GM18498 (cell line): ENCODE results near the gene C5.

Experiments
- ATAC-seq: cut with Tn5 transposase; IDR thresholded peaks from one replicate; pipeline ENCODE4 v1.9.1; 2021; ENCODE audit warnings: mild to moderate bottlenecking, moderate library complexity; ENCODE audit not compliant: unreplicated experiment

Gene C5

DNA sequence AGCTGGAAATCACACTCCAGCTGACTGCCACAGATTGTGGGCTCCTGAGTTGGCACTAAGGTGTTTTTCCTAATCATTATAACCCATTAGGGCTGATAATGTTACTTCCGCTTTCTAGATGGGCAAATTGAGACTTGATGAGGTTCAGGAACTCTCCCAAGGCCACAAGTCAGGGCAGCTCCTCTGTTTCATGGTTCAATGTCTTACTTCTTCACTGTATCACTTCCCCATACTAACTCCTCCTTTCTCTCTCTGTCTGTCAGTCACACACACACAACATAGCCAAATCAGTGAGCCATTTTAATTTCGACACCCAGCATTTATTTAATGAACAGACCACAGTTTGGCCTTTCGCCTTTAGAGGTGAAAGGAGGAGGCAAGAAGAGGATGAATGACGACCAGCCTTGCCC lies 105.6 kb downstream of the C5 start:
- ATAC-seq: peak; percentile 98

GRCh38 chr9:120942186-120943001 lies 107.7 kb downstream of the C5 start:
- no peak for ATAC-seq

GRCh38 chr9:120941046-120941770 lies 108.9 kb downstream of the C5 start:
- no peak for ATAC-seq

DNA sequence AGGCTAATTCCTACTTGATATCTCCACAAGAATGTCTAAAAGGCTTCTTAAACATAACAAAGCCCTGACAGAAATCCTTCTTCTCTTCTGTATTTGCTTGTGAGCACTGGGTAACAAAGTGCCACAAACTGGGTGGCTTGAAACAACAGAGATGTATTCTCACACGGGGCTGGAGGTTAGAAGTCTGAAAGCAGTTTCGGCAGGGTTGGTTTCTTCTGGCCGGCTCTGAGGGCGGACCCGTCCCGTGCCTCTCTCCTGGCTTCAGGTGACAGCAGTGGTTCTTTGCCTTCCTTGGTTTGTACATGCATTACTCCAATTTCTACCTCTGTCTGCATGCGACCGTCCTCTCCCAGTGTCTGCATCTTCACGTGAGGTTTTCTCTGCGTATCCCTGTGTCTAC lies 109.5 kb downstream of the C5 start:
- ATAC-seq: no peak

- no peak for ATAC-seq
These were observed 111.2 kb downstream of the C5 start for GRCh38 chr9:120938851-120939250.

DNA sequence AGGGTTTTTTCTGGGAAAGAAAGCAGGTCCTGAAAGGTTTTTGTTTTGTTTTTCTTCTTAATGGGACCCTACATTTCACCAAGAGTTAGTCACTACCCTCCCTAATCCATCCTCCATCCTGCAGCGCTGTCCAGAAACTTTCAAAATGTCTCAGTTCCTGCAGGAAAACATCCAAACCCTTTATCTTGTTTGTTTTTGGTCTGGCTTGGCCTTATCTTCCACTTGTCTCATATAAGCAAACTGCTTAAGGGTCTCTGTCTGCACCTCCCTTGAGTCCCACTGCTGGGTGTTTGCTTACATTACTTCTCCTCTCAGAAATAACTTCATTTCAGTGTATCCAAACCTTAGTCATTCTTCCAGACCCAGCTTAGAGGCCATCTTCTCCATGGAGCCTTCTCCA lies 112.5 kb downstream of the C5 start:
- ATAC-seq: no peak

- ATAC-seq: no peak
These were observed 112.9 kb downstream of the C5 start for GRCh38 chr9:120937127-120937526.

DNA sequence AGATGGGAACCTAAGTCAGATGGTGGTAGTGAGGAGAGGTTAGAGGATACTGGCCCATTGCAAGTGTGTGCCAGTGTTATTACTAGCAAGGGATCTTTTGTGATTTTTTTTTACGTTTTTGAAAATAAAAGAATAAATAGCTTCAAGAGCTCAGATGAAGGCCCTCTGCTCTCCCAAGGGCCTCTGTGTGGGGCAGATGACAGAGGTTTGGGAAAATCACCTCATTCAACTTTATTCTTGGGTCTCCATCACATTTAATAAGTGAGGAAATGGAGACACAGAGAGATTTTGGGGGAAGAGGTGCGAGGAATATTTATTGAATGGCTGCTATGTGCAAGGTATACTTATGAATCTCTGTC lies 113.3 kb downstream of the C5 start:
- no peak for ATAC-seq

DNA sequence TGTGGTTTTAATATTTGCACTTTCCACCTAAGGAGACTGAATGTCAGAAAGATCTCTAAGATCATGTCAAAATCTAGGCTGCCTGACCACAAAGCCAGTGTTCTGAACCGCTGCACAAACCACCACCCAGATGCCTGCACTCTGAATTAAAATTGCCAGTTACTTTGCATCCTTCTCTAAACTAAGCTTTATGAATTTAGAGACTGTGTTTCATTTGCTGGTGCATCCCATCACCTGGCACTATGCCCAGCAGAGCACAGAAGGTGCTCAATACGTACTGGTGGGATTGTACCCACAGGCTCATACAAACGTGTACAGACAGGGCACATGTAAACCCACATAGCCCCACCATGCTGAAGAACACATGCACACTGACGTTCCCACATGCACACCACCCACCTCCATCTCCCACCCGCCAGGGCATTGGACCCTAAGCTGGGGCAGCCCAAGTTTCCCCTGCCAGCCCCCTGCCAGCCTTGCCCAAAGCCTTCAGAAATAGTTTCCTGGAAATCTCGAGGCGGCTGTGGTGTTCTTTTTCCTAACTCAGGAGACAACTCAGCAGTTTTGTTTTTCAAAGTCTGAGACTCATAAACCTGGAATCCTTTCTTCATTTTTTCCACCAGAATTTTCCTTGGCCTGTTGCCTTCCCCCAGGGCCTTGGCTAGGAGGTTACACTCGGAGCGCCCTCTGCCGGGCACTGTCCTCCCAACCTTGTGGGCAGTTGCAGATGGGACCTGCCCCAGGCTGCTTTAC lies 113.9 kb downstream of the C5 start:
- peak; percentile 45 for ATAC-seq

GRCh38 chr9:120935383-120935857 lies 114.7 kb downstream of the C5 start:
- peak; percentile 35 for ATAC-seq

DNA sequence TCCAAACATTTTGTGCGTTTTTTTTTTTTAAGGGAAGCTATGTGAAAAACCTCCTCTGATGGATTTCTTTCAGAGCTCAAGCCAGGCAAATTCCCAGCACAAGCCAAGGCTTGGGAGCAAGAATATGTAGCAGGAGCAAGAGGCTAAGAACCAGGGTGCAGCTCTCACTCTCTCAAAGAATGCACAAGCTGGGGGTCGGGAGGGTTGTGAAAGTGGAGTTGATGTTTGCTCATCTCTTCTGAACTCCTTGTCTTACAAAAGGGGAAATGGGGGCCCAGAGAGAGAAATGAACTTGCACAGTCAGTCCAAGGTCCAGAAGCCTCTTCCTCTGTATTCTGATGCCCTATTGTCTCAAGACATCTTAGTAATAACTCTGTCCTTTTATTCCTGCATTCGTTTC lies 115.8 kb downstream of the C5 start:
- ATAC-seq: no peak

GRCh38 chr9:120933310-120934055 lies 116.6 kb downstream of the C5 start:
- ATAC-seq: no peak

GRCh38 chr9:120932086-120932823 lies 117.8 kb downstream of the C5 start:
- no peak for ATAC-seq

- peak; percentile 51 for ATAC-seq
These were observed 118.6 kb downstream of the C5 start for GRCh38 chr9:120931231-120932085.

DNA sequence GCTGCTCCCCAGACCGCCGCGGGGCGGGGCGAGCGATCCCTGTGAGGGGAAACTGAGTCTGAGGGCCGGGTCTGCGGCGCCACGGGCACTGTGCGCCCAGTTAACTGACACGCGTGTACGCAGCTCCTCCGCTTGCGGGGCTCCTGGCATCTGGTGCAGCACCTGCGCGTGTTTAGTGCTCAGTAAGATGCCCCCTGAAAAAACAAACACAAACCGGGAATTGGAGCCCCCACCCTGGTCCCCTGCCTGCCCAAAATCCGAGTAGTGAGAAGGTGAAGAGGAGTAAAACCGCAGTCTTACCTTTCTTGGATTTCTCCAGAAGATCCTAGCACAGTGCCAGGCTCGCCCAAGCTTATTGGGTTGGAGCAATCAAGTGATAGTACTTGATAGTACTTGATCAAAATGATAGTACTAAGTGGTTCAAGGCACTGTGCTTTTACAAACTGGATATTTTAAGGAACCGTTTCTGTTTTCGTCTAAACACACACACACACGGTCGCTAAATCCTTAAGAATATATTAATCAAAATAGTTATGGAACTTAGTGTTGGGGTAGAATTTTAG lies 120.8 kb downstream of the C5 start:
- no peak for ATAC-seq

DNA sequence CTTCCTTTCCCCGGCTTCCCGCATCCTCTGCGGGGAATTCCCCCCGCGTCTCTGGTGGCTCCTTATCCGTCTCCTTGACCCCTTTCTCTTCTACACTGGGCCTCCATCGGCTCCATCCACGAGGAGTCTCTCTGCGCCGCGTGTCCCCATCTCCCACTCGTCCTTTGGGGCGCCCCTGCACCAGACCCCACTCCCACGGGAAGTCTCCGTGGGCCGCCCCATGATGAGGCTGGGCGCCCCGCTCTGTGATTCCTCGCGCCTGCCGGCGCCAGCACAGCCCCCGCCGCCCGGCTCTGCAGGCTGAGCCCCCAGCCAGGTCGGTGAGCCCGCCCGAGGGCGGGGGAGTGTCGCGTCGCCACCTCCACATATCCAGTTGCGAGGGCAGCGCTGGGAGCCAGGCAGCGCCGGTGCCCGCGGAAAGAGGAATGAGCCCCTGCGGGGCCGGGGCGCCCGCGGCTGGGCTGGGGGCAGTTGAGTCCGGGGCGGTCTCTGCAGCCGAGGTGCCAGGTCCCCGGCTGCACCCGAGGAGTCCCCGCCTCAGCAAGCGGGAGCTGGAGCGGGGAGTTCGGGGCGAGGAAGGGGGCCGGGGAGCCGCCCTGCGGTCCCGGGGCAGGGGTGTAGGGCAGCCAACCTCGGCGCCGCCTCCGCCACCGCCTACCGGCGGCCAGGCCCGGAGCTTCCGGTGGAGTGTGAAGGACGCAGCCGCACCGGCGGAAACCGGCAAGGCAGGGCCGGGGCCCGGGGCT lies 121.4 kb downstream of the C5 start:
- ATAC-seq: peak; percentile 38

DNA sequence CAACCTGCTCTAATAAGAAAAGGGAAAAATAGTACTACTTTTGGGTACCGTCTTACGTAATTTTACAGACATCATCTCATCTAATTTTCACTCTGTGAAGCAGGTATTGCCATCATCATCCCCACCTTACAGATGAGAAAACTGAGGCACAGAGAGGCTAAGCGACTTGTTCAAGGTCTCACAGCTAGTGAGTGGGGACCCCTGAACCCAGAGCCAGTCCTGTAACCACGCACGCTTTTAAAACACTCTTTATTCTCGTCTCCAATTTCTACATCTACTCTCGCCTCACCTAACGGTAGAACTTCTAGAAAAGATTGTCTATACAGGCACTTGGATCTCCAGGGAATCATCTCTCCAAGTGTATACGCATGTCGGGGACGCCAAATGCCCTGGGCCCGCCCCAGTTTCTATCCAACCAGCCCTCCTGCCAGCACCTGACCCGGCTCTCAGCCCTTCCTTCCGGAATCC lies 122.0 kb downstream of the C5 start:
- ATAC-seq: no peak
